K562 (cell line): Measurements from ENCODE around the gene DCAF11. TPM values are rescaled to one million over a fixed set of nuclear protein-coding genes. Genes with fewer than 3 reads are reported as not detected.
A peak's percentile ranks its signal among the peaks of the same experiment; 100 is the strongest.

Experiments used
- ETS1 ChIP-seq: conservative IDR thresholded peaks from 2 replicates; pipeline ENCODE4 v1.6.1; 2011; ENCODE audit warnings: low read depth, mild to moderate bottlenecking, low read length; ENCODE audit not compliant: control insufficient read depth
- GABPB2 ChIP-seq: fragments of 250-450 bp; sonication (Bioruptor Pico); conservative IDR thresholded peaks from 2 replicates; pipeline ENCODE4 v1.5.1; 2021; ENCODE audit warnings: mild to moderate bottlenecking
- JUND ChIP-seq, 2 experiments: IDR thresholded peaks; 2 replicates in 1 of 2; 3 replicates in 1 of 2; pipeline ENCODE4 v1.6.1; 2011; ENCODE audit warnings: borderline replicate concordance in 2 of 2, low read depth in 2 of 2, low read length in 2 of 2, improper control_type of control experiment in 1 of 2, missing biosample characterization in 1 of 2, missing genetic modification characterization in 1 of 2, missing genetic modification reagents in 1 of 2
- MAZ ChIP-seq, 2 experiments: fragments of 450-650 bp in 1 of 2; sonication (generic) in 1 of 2; formaldehyde crosslinking; IDR thresholded peaks in 1 of 2; conservative IDR thresholded peaks in 1 of 2; 2 replicates each; pipeline versions ENCODE4 v1.4.0 to v1.5.0; 2020; ENCODE audit warnings: mild to moderate bottlenecking in 1 of 2, missing genetic modification reagents in 1 of 2
- POLR2G ChIP-seq: fragments of 200-400 bp; formaldehyde crosslinking; IDR thresholded peaks from 2 replicates; pipeline ENCODE4 v1.6.1; 2017; ENCODE audit warnings: low read depth, mild to moderate bottlenecking, antibody characterized with exemption, low read length, moderate library complexity
- RREB1 ChIP-seq: fragments of 250-450 bp; sonication (Bioruptor Pico); IDR thresholded peaks from 2 replicates; pipeline ENCODE4 v1.4.0; 2020
- TCF3 ChIP-seq: sonication (generic); formaldehyde crosslinking; IDR thresholded peaks from 2 replicates; pipeline ENCODE4 v1.4.0; 2020; ENCODE audit warnings: mild to moderate bottlenecking, missing genetic modification reagents
- ZNF263 ChIP-seq: sonication (generic); formaldehyde crosslinking; IDR thresholded peaks from 2 replicates; pipeline ENCODE4 v1.8.0; 2022; ENCODE audit warnings: mild to moderate bottlenecking, missing genetic modification reagents, borderline replicate concordance
- ZNF3 ChIP-seq: fragments of 250-450 bp; sonication (Bioruptor Pico); IDR thresholded peaks from 2 replicates; pipeline ENCODE4 v1.5.0; 2021; ENCODE audit warnings: mild to moderate bottlenecking, moderate library complexity
- ZNF644 ChIP-seq: fragments of 200-800 bp; sonication (Bioruptor generic); IDR thresholded peaks from 2 replicates; pipeline ENCODE4 v1.6.1; 2016; ENCODE audit warnings: low read depth, missing genetic modification characterization, missing compliant biosample characterization
- polyA plus RNA-seq, 8 experiments: library from polyadenylated mRNA; depleted of rRNA in 4 of 8; stranded (reverse) in 5 of 8; unstranded in 3 of 8; fragments of >200 nt; fragmentation: Nextera tagmentation in 2 of 8; fragmentation: Illumina TruSeq in 1 of 8; extraction: Ambion mirVana in 2 of 8; extraction: Trizol in 1 of 8; gene quantifications; 2 replicates each; pipeline versions ENCODE4 v1.2.1 to v1.2.3, GENCODE V29; 2011 to 2014; ENCODE audit warnings: inconsistent platforms in 1 of 8, missing spikeins in 1 of 8
- total RNA-seq, 7 experiments: library from RNA; depleted of rRNA in 6 of 7; stranded (reverse); fragments of >200 nt in 6 of 7; fragmentation: Illumina TruSeq in 2 of 7; extraction: Trizol in 2 of 7; gene quantifications; 2 replicates each; pipeline versions ENCODE4 v1.2.1 to v1.2.3, GENCODE V29; 2011 to 2021; ENCODE audit warnings: low replicate concordance in 1 of 7
- TF ChIP-seq, protein P1 (sequence below), 3 experiments: fragments of 200-800 bp in 1 of 3; fragments of 250-450 bp in 1 of 3; fragments of 450-650 bp in 1 of 3; sonication (Bioruptor Pico) in 1 of 3; sonication (Bioruptor generic) in 1 of 3; formaldehyde crosslinking in 1 of 3; IDR thresholded peaks; 2 replicates each; pipeline versions ENCODE4 v1.6.1 to v1.8.0; 2016 to 2022; ENCODE audit warnings: mild to moderate bottlenecking in 2 of 3, missing genetic modification characterization in 2 of 3, missing compliant biosample characterization in 1 of 3, moderate library complexity in 1 of 3

Gene DCAF11
- total and polyA plus RNA-seq, 9 of the 15 experiments (the other 6 are each of a cell fraction or from before 2014, with no cell fraction given) = 8.5 to 46.2 (median 36.4) TPM

GRCh38 chr14:24113801-24114531 is 611 bp upstream of the DCAF11 start (continued):
- no peak for TF ChIP-seq RREB1 (CRISPR knock-in tag)
- TF ChIP-seq GABPB2 (CRISPR knock-in tag) = no peak
- TF ChIP-seq POLR2G = peak; percentile 91
- peak; percentile 37; the same call in 1 of the 2 replicates for TF ChIP-seq TCF3 (CRISPR knock-in tag)
- TF ChIP-seq ZNF263 = no peak
- TF ChIP-seq JUND (IDR thresholded peaks at IDR 0.05; ENCODE audit: borderline replicate concordance, low read depth, low read length) = 0 out of 2 replicates have a peak, but pooled peaks have one; percentile 1
- TF ChIP-seq JUND (tag; IDR thresholded peaks at IDR 0.05; ENCODE audit: borderline replicate concordance, low read depth, low read length) = no peak
- TF ChIP-seq MAZ (CRISPR knock-in tag; conservative IDR thresholded peaks at IDR 0.05 in 1 of 2, IDR thresholded peaks at IDR 0.05 in 1 of 2) = peak; percentile 74 to 89
- no peak for TF ChIP-seq ZNF644 (tag)
- no peak for TF ChIP-seq ZNF3 (CRISPR knock-in tag)
- no peak for TF ChIP-seq ETS1
- TF ChIP-seq, protein P1, sequence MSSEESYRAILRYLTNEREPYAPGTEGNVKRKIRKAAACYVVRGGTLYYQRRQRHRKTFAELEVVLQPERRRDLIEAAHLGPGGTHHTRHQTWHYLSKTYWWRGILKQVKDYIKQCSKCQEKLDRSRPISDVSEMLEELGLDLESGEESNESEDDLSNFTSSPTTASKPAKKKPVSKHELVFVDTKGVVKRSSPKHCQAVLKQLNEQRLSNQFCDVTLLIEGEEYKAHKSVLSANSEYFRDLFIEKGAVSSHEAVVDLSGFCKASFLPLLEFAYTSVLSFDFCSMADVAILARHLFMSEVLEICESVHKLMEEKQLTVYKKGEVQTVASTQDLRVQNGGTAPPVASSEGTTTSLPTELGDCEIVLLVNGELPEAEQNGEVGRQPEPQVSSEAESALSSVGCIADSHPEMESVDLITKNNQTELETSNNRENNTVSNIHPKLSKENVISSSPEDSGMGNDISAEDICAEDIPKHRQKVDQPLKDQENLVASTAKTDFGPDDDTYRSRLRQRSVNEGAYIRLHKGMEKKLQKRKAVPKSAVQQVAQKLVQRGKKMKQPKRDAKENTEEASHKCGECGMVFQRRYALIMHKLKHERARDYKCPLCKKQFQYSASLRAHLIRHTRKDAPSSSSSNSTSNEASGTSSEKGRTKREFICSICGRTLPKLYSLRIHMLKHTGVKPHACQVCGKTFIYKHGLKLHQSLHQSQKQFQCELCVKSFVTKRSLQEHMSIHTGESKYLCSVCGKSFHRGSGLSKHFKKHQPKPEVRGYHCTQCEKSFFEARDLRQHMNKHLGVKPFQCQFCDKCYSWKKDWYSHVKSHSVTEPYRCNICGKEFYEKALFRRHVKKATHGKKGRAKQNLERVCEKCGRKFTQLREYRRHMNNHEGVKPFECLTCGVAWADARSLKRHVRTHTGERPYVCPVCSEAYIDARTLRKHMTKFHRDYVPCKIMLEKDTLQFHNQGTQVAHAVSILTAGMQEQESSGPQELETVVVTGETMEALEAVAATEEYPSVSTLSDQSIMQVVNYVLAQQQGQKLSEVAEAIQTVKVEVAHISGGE (CRISPR knock-in tag; IDR thresholded peaks at IDR 0.05) = no peak
